ENCODE results near the gene WRAP73.

WRAP73 gene

GRCh38 chr1:3659093-3659492, 9.2 kb upstream of the WRAP73 start:
- no peak overlapping the region for H3K4me3 ChIP-seq (ENCODE audit: low read depth, low read length)
- TF ChIP-seq CTCF (IDR thresholded peaks at IDR 0.05; ENCODE audit: control insufficient read depth, extremely low read depth, insufficient read depth), result no peak

GRCh38 chr1:3658231-3658615, 8.3 kb upstream of the WRAP73 start:
- no peak for TF ChIP-seq CTCF (IDR thresholded peaks at IDR 0.05; ENCODE audit: control insufficient read depth, extremely low read depth, insufficient read depth)
- no peak for DNase-seq (ENCODE audit: low read depth)
- H3K4me3 ChIP-seq (ENCODE audit: low read depth, low read length), result no peak overlapping the region

More at GRCh38 chr1:3659093-3659492, 9.2 kb upstream of the WRAP73 start:
- DNase-seq (ENCODE audit: low read depth), result no peak

GRCh38 chr1:3657578-3658230, 7.8 kb upstream of the WRAP73 start:
- no peak for TF ChIP-seq CTCF (IDR thresholded peaks at IDR 0.05; ENCODE audit: control insufficient read depth, extremely low read depth, insufficient read depth)
- DNase-seq (ENCODE audit: low read depth), result no peak
- no peak overlapping the region for H3K4me3 ChIP-seq (ENCODE audit: low read depth, low read length)

DNA sequence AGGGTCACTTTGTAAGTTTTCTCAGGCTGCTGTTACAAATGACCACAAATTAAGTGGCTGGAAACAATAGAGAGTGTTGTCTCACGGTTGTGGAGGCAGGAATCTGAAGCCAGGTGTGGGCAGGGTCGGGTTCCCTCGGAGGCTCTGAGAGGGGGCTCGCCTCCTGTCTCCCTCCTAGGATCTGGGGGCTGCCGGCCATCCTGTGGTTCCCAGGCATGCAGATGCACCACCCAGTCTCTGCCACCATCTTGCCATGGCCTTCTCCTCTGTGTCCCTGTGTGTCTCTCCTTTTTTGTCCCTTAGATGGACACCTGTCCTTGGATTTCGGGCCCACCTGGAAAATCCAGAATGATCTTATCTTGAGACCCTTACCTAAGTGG, 7.2 kb upstream of the WRAP73 start:
- TF ChIP-seq CTCF (IDR thresholded peaks at IDR 0.05; ENCODE audit: control insufficient read depth, extremely low read depth, insufficient read depth), result no peak
- no peak for DNase-seq (ENCODE audit: low read depth)
- no peak overlapping the region for H3K4me3 ChIP-seq (ENCODE audit: low read depth, low read length)

- TF ChIP-seq CTCF (IDR thresholded peaks at IDR 0.05; ENCODE audit: control insufficient read depth, extremely low read depth, insufficient read depth), result no peak
These were observed 6.7 kb upstream of the WRAP73 start for GRCh38 chr1:3656450-3657095.

DNA sequence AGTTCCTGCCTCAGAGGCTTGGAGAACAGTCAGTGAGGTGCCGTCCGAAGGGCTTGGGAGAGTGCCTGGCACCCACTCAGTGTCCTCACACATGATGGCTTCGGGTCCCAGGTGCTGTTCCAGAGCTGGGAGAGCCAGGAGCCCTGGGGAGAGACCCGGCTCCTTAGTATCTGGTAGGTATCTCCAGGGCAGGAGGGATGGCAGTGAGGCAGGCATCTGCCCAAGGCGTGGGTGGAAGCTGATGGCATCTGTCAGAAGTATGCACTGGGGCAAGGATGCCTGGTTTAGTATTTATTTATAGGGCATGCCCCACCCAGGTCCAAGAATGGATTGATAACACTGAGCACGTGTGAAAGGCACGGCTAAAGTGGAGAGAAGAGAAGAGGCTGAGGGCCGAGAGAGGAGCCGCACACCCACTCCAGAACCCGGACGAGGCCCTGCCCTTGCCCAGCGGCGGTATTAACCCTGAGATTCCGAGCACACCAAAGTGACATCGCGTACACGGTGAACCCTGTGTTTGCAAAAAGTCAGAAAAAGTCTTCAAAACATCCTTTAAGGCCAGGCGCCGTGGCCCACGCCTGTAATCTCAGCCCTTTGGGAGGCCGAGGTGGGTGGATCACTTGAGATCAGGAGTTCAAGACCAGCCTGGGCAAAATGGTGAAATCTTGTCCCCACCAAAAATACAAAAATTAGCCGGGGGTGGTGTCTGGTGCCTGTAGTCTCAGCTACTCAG, 4.8 kb upstream of the WRAP73 start:
- TF ChIP-seq CTCF (IDR thresholded peaks at IDR 0.05; ENCODE audit: control insufficient read depth, extremely low read depth, insufficient read depth), result no peak
- no peak overlapping the region for H3K4me3 ChIP-seq (ENCODE audit: low read depth, low read length)
- DNase-seq (ENCODE audit: low read depth), result no peak

More at GRCh38 chr1:3656450-3657095, 6.7 kb upstream of the WRAP73 start:
- DNase-seq (ENCODE audit: low read depth), result no peak
- H3K4me3 ChIP-seq (ENCODE audit: low read depth, low read length), result no peak overlapping the region

All from LNCaP clone FGC (cell line).